Sigmoid colon (tissue), 7 donors: ENCODE results near the gene BCR. TPM values are rescaled to one million over a fixed set of nuclear protein-coding genes. Genes with fewer than 3 reads are reported as not detected.

Experiments
- DNase-seq: peaks from one replicate; pipeline ENCODE4 v3.0.0-alpha.2; 2019
- H3K27ac ChIP-seq, 4 donors: fragments of 200-600 bp; sonication (generic); one replicate each; pipeline ENCODE4 v1.5.1; 2016 to 2019; ENCODE audit warnings: mild to moderate bottlenecking in 1 of 4
- H3K27me3 ChIP-seq, 3 donors: fragments of 200-600 bp; sonication (generic); one replicate each; pipeline ENCODE4 v1.5.1; 2019; ENCODE audit warnings: mild to moderate bottlenecking in 1 of 3
- H3K36me3 ChIP-seq, 4 donors: fragments of 200-600 bp; sonication (generic); one replicate each; pipeline ENCODE4 v1.5.1; 2016 to 2019
- H3K4me1 ChIP-seq, 4 donors: fragments of 200-600 bp; sonication (generic); one replicate each; pipeline ENCODE4 v1.5.1; 2017 to 2019
- H3K4me3 ChIP-seq, 4 donors: fragments of 200-600 bp; sonication (generic); one replicate each; pipeline ENCODE4 v1.5.1; 2017 to 2019; ENCODE audit warnings: mild to moderate bottlenecking in 2 of 4, moderate library complexity in 1 of 4
- H3K9me3 ChIP-seq, 4 donors: fragments of 200-600 bp in 3 of 4; sonication (generic) in 3 of 4; one replicate each; pipeline versions ENCODE4 v1.5.1 to v1.6.1; 2013 to 2019
- EP300 ChIP-seq, 4 donors: sonication (generic); formaldehyde crosslinking; IDR thresholded peaks; one replicate each; pipeline ENCODE4 v1.6.1; 2017; ENCODE audit warnings: antibody characterized with exemption in 4 of 4
- POLR2A ChIP-seq, 2 donors: fragments of 450-650 bp; IDR thresholded peaks; one replicate each; pipeline ENCODE4 v1.6.1; 2016; ENCODE audit warnings: antibody characterized with exemption in 2 of 2, mild to moderate bottlenecking in 2 of 2, moderate library complexity in 2 of 2
- POLR2AphosphoS5 ChIP-seq, 4 donors: sonication (generic); formaldehyde crosslinking; IDR thresholded peaks; one replicate each; pipeline ENCODE4 v1.6.1; 2017; ENCODE audit warnings: antibody characterized with exemption in 4 of 4
- WGBS, 2 donors: extraction: QIAGEN DNeasy Blood & Tissue Kit; methylation state at CpG; one replicate each; pipeline ENCODE4 v1.1.7; 2013; 5-methylcytosine and 5-hydroxymethylcytosine counted together
- intact Hi-C: fragments of 100-400 bp; cut with DNase I; formaldehyde crosslinking; loops from one replicate; pipeline ENCODE4 v1.15.1; 2023
- polyA plus RNA-seq, 3 donors: library from polyadenylated mRNA; stranded (reverse); fragments of 200-250 nt; gene quantifications; one replicate each; pipeline ENCODE4 v1.2.3, GENCODE V29; 2013
- total RNA-seq, 4 donors: library from RNA; depleted of rRNA; stranded (reverse); fragments of >200 nt; gene quantifications; one replicate each; pipeline ENCODE4 v1.1.0, GENCODE V29; 2016
- TF ChIP-seq, protein P1 (sequence below), 4 experiments: fragments of 450-650 bp in 3 of 4; fragments of 200-600 bp in 1 of 4; IDR thresholded peaks; one replicate each; pipeline ENCODE4 v1.5.1; 2016 to 2019; ENCODE audit warnings: antibody characterized with exemption in 4 of 4, mild to moderate bottlenecking in 3 of 4, moderate library complexity in 2 of 4
- donor health status: healthy with polysubstance abuse.
- donor health status: Bipolar disorder and iron deficiency.
- donor health status: healthy.

The BCR gene
- total and polyA plus RNA-seq, 7 donors = 10.8 to 39.9 (median 17.5) TPM

DNA sequence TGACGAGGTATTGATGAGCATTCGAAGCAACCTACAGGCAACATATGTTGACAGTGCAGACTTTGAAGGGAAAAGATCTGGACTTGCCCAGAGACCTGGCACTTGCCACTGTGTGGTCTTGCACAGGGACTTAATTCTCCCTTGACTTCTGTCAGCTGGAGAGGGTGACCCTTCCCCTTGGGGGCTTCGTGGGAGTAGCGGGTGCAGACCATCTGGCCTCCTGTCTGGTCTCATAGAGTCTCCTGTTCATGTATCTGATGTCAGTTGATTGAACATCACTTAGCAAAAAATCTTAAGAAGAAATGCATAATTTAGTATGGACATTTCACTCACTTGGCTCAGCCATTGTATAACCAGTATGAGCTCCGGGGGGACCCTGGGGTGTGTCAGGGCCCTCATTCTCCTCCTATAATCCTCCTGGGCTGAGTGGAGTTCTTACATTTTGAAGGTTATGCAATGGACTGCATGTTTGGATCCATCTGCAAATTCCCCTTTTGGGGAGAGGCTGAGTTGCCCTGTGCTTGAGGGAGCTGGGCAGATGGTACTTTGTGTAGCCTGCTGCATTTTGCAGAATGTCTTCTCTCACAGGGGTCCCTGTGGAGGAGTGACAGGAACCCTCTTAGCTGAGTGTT, 13.0 kb downstream of the BCR start:
- Histone ChIP-seq H3K27me3 (no peaks in the 10 kb centered on the region), H3K9me3 (no peaks in the 10 kb centered on the region), H3K27ac (no peak overlapping the region), H3K36me3 (peaks cover 0 to 7% (median 0%) of the 10 kb centered on the region in 4 donors), H3K4me1 (peaks cover 0 to 17% (median 10%) of the 10 kb centered on the region in 4 donors), H3K4me3 (no peak overlapping the region)
- WGBS, 2 donors = 90 to 91% methylated on average over 5 of the region's 5 CpGs
- DNase-seq = no peak
- no peak for TF ChIP-seq POLR2A (IDR thresholded peaks at IDR 0.05)
- intact Hi-C loops = no loop called here

DNA sequence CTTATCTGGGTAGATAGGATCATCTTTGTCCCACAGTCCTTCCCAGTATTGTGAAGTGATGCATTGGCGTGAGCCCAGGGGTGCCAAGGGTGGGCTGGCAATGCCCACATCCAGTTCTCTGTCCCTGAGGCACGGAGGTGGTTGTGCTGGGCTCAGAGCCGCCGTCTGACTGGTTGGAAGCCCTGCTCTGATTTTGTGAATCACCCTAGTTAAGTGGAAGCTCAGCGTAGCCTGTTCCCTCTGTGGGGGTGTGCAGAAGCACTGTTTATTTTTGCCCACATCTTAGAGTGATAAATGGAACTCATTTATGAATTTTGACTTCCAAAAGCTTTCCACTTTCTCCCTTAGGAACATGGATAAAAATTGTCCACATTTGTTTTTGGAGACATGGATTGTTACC, 13.6 kb downstream of the BCR start:
- Histone ChIP-seq H3K4me1 (peaks cover 0 to 17% (median 11%) of the 10 kb centered on the region in 4 donors), H3K27me3 (no peaks in the 10 kb centered on the region), H3K36me3 (peaks cover 0 to 7% (median 0%) of the 10 kb centered on the region in 4 donors), H3K4me3 (no peak overlapping the region), H3K9me3 (no peaks in the 10 kb centered on the region), H3K27ac (no peak overlapping the region)
- WGBS, 2 donors = 86 to 89% methylated on average over 5 of the region's 5 CpGs
- no peak for DNase-seq
- intact Hi-C loops = no loop called here
- no peak for TF ChIP-seq POLR2AphosphoS5 (IDR thresholded peaks at IDR 0.05)

DNA sequence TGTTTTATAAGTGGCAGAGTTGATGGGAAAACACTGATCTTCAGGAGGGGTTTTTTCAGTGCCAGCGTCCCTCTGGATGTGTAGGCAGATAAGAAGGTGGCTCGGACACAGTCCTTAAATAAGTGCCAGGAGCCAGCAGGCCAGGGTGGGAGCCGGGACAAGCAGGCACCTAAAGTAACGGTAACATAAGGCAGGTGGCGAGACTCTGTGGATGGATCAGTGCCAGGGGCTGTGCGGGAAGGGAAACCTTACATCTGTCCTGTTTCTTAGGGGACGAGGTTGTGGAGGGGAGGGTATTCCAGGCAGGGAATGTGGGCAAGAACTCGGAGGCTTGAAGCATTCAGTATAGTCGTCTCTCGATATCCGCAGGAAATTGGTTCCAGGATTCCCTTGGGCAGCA, 15.9 kb downstream of the BCR start:
- WGBS, 2 donors = 89 to 90% methylated on average over 11 of the region's 11 CpGs
- Histone ChIP-seq H3K4me1 (peaks cover 0 to 25% (median 15%) of the 10 kb centered on the region in 4 donors), H3K27me3 (no peaks in the 10 kb centered on the region), H3K9me3 (no peaks in the 10 kb centered on the region), H3K36me3 (peaks cover 0 to 7% (median 0%) of the 10 kb centered on the region in 4 donors), H3K27ac (no peak overlapping the region), H3K4me3 (no peak overlapping the region)
- intact Hi-C loops = no loop called here
- no peak for TF ChIP-seq EP300 (IDR thresholded peaks at IDR 0.05)
- TF ChIP-seq, protein P1, sequence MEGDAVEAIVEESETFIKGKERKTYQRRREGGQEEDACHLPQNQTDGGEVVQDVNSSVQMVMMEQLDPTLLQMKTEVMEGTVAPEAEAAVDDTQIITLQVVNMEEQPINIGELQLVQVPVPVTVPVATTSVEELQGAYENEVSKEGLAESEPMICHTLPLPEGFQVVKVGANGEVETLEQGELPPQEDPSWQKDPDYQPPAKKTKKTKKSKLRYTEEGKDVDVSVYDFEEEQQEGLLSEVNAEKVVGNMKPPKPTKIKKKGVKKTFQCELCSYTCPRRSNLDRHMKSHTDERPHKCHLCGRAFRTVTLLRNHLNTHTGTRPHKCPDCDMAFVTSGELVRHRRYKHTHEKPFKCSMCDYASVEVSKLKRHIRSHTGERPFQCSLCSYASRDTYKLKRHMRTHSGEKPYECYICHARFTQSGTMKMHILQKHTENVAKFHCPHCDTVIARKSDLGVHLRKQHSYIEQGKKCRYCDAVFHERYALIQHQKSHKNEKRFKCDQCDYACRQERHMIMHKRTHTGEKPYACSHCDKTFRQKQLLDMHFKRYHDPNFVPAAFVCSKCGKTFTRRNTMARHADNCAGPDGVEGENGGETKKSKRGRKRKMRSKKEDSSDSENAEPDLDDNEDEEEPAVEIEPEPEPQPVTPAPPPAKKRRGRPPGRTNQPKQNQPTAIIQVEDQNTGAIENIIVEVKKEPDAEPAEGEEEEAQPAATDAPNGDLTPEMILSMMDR (IDR thresholded peaks at IDR 0.05) = no peak
- TF ChIP-seq POLR2A (IDR thresholded peaks at IDR 0.05) = no peak
- no peak for TF ChIP-seq POLR2AphosphoS5 (IDR thresholded peaks at IDR 0.05)
- no peak for DNase-seq

DNA sequence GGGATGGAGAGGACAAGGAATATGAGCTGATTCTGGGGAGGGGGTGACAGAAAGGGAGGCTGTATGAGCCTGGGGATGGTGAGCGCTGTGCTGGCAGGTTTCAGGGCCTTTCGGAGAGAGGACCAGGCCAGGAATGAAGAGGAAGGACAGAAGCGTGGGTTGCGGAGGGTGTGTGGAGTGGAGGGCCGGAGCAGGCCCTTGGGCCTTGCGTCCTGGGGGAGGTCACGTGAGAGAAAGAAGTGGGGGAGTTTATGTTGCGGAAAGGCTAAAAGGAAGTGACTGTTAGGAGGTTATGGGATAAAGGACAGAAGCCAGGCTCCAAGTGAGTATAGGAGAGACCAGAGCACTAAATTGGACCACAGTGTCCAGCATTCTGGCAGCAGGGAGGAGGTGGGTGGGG, 17.5 kb downstream of the BCR start:
- intact Hi-C loops = no loop called here
- no peaks in the 10 kb centered on the region for H3K36me3 ChIP-seq
- TF ChIP-seq, protein P1 (IDR thresholded peaks at IDR 0.05) = no peak
- TF ChIP-seq POLR2AphosphoS5 (IDR thresholded peaks at IDR 0.05) (no peak), EP300 (IDR thresholded peaks at IDR 0.05) (no peak), POLR2A (IDR thresholded peaks at IDR 0.05) (no peak)
- 93 to 97% methylated on average over 8 of the region's 8 CpGs for WGBS, 2 donors
- peaks cover 0 to 21% (median 17%) of the 10 kb centered on the region in 4 donors for H3K4me1 ChIP-seq
- no peak overlapping the region for H3K27ac ChIP-seq
- H3K4me3 ChIP-seq = no peak overlapping the region
- H3K9me3 ChIP-seq = no peaks in the 10 kb centered on the region
- DNase-seq = no peak
- H3K27me3 ChIP-seq = no peaks in the 10 kb centered on the region

DNA sequence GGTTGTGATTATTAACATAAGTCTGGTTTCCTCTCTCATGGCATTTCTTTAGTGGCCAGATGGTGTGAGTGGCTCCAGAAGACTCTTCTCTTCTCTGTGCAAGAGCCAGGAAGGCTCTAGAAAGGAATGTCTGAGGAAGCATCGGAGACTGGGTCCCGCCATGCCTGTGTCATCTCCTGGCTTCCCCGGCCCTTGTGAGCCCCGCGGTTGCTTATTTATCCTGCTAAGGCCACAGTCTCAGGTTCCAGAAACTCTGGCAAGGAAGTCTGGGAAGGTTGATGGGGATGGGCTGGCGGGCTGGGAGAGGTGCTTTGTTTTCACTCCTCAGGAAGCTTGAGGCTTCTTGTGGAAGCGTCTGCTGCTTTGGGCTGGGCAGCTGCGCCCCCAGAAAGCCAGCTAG, 18.9 kb downstream of the BCR start:
- peaks cover 0 to 15% (median 14%) of the 10 kb centered on the region in 4 donors for H3K4me1 ChIP-seq
- no peaks in the 10 kb centered on the region for H3K27me3 ChIP-seq
- intact Hi-C loops = no loop called here
- DNase-seq = no peak
- no peaks in the 10 kb centered on the region for H3K36me3 ChIP-seq
- WGBS, 2 donors = 75 to 80% methylated on average over 8 of the region's 8 CpGs
- TF ChIP-seq, protein P1 (IDR thresholded peaks at IDR 0.05) = no peak
- TF ChIP-seq POLR2AphosphoS5 (IDR thresholded peaks at IDR 0.05) (no peak), EP300 (IDR thresholded peaks at IDR 0.05) (no peak), POLR2A (IDR thresholded peaks at IDR 0.05) (no peak)
- no peak overlapping the region for H3K4me3 ChIP-seq
- H3K9me3 ChIP-seq = no peaks in the 10 kb centered on the region
- no peak overlapping the region for H3K27ac ChIP-seq

DNA sequence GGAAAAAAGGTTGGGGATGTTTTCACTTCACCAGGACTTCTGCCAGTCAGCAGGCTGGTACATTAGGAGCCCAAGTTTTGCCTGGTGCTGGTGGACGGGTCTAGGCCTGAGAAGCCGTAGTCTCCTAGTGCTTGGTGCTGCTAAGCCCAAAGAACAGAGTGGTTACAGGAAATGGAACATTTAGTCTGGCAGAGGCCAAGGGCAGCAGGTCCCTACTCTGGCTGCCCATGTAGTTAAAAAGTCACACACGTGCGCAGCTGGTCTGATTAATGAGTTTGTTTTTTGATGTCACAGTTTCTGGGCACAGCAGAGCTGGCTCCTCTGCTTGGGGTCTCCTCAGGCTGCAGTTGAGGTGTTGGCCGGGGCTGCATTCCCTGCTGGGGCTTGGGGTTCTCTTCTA, 20.6 kb downstream of the BCR start:
- 86 to 88% methylated on average over 5 of the region's 5 CpGs for WGBS, 2 donors
- Histone ChIP-seq H3K27ac (peak overlapping the region in 1 of 4 donors; percentile 22), H3K27me3 (no peaks in the 10 kb centered on the region), H3K9me3 (no peaks in the 10 kb centered on the region), H3K4me1 (peaks cover 0 to 32% (median 29%) of the 10 kb centered on the region in 4 donors), H3K36me3 (no peaks in the 10 kb centered on the region), H3K4me3 (no peak overlapping the region)
- intact Hi-C loops = no loop called here
- no peak for DNase-seq
- TF ChIP-seq POLR2AphosphoS5 (IDR thresholded peaks at IDR 0.05) = no peak
- no peak for TF ChIP-seq POLR2A (IDR thresholded peaks at IDR 0.05)
- TF ChIP-seq EP300 (IDR thresholded peaks at IDR 0.05) = no peak
- TF ChIP-seq, protein P1 (IDR thresholded peaks at IDR 0.05) = no peak
